Neuronal stem cell (in vitro differentiated cells): Measurements from ENCODE around the gene MMP15.
A peak's percentile ranks its signal among the peaks of the same experiment; 100 is the strongest.

Source experiments
- DNase-seq: peaks from one replicate; pipeline ENCODE4 v3.0.0-alpha.2; 2013; ENCODE audit warnings: low spot score
- H2AFZ ChIP-seq: one replicate; pipeline ENCODE4 v1.6.1; 2013; ENCODE audit warnings: mild to moderate bottlenecking, low read length, inconsistent platforms
- H2AK5ac ChIP-seq: 2 replicates; pipeline ENCODE4 v1.6.1; 2013; ENCODE audit warnings: low read depth, mild to moderate bottlenecking, inconsistent platforms, low read length, moderate library complexity, mixed read lengths
- H2BK120ac ChIP-seq: 2 replicates; pipeline ENCODE4 v1.6.1; 2013; ENCODE audit warnings: low read depth, mild to moderate bottlenecking, inconsistent platforms, low read length, moderate library complexity, mixed read lengths
- H2BK12ac ChIP-seq: one replicate; pipeline ENCODE4 v1.6.1; 2013; ENCODE audit warnings: low read length, inconsistent platforms
- H2BK15ac ChIP-seq: 2 replicates; pipeline ENCODE4 v1.6.1; 2013; ENCODE audit warnings: mild to moderate bottlenecking, low read length, inconsistent platforms, mixed read lengths
- H2BK5ac ChIP-seq: one replicate; pipeline ENCODE4 v1.6.1; 2013; ENCODE audit warnings: inconsistent platforms, mild to moderate bottlenecking, low read length, moderate library complexity
- H3K14ac ChIP-seq: one replicate; pipeline ENCODE4 v1.6.1; 2013; ENCODE audit warnings: low read length, inconsistent platforms
- H3K18ac ChIP-seq: 2 replicates; pipeline ENCODE4 v1.6.1; 2013; ENCODE audit warnings: low read length, inconsistent platforms
- H3K23ac ChIP-seq: 2 replicates; pipeline ENCODE4 v1.6.1; 2013; ENCODE audit warnings: low read depth, mild to moderate bottlenecking, mixed read lengths, low read length, inconsistent platforms; ENCODE audit not compliant: poor library complexity
- H3K27ac ChIP-seq: replicated peaks from 3 replicates; pipeline ENCODE4 v1.5.1; 2013; ENCODE audit warnings: low read length, inconsistent platforms
- H3K27me3 ChIP-seq, 3 experiments: 2 replicates each; pipeline ENCODE4 v1.6.1; 2013; ENCODE audit warnings: low read length in 3 of 3, mild to moderate bottlenecking in 2 of 3, inconsistent platforms in 1 of 3, low read depth in 1 of 3, mixed read lengths in 1 of 3, moderate library complexity in 1 of 3; ENCODE audit not compliant: control insufficient read depth in 3 of 3, insufficient read depth in 3 of 3
- H3K36me3 ChIP-seq, 2 donors: replicated peaks in 1 of 2; 2 replicates each; pipeline ENCODE4 v1.6.1; 2013; ENCODE audit warnings: low read length in 2 of 2; ENCODE audit not compliant: control insufficient read depth in 2 of 2, insufficient read depth in 2 of 2
- H3K4ac ChIP-seq: 2 replicates; pipeline ENCODE4 v1.6.1; 2013; ENCODE audit warnings: inconsistent platforms, mild to moderate bottlenecking, low read length, moderate library complexity
- H3K4me1 ChIP-seq, 2 donors: 1 replicate in 1 of 2; 2 replicates in 1 of 2; pipeline ENCODE4 v1.6.1; 2013; ENCODE audit warnings: low read length in 2 of 2, low read depth in 1 of 2; ENCODE audit not compliant: control insufficient read depth in 2 of 2, insufficient read depth in 1 of 2
- H3K4me2 ChIP-seq: one replicate; pipeline ENCODE4 v1.6.1; 2013; ENCODE audit warnings: mild to moderate bottlenecking, low read length, inconsistent platforms; ENCODE audit not compliant: insufficient read depth, poor library complexity, severe bottlenecking
- H3K4me3 ChIP-seq, 2 donors: 2 replicates each; pipeline ENCODE4 v1.5.1; 2013; ENCODE audit warnings: low read length in 2 of 2, mild to moderate bottlenecking in 2 of 2, inconsistent platforms in 1 of 2, moderate library complexity in 1 of 2
- H3K79me1 ChIP-seq: one replicate; pipeline ENCODE4 v1.6.1; 2013; ENCODE audit warnings: low read depth, mild to moderate bottlenecking, inconsistent platforms, low read length, moderate library complexity
- H3K9ac ChIP-seq: one replicate; pipeline ENCODE4 v1.6.1; 2013; ENCODE audit warnings: mild to moderate bottlenecking, low read depth, low read length, inconsistent platforms; ENCODE audit not compliant: poor library complexity
- H3K9me3 ChIP-seq, 2 donors: replicated peaks in 1 of 2; 2 replicates each; pipeline versions ENCODE3 to v1.6.1; 2013; ENCODE audit warnings: low read length in 2 of 2, mild to moderate bottlenecking in 2 of 2, inconsistent platforms in 1 of 2, low read depth in 1 of 2, mixed read lengths in 1 of 2, moderate library complexity in 1 of 2; ENCODE audit not compliant: control insufficient read depth in 2 of 2, insufficient read depth in 1 of 2
- H4K8ac ChIP-seq: one replicate; pipeline ENCODE4 v1.6.1; 2013; ENCODE audit warnings: low read depth, mild to moderate bottlenecking, inconsistent platforms, low read length, moderate library complexity
- H4K91ac ChIP-seq: one replicate; pipeline ENCODE4 v1.6.1; 2013; ENCODE audit warnings: low read length, low read depth, mild to moderate bottlenecking, inconsistent platforms; ENCODE audit not compliant: poor library complexity
- WGBS, 2 donors: extraction: QIAGEN DNeasy Blood & Tissue Kit; methylation state at CpG; one replicate each; pipeline ENCODE4 v1.1.7; 2013; ENCODE audit warnings: missing lambda C conversion rate in 2 of 2, mixed read lengths in 1 of 2; ENCODE audit not compliant: insufficient read length in 2 of 2, insufficient replicate concordance in 1 of 2; ENCODE audit errors: extremely low coverage in 2 of 2; 5-methylcytosine and 5-hydroxymethylcytosine counted together

Gene MMP15

GRCh38 chr16:58020628-58021521, 4.7 kb upstream of the MMP15 start:
- H3K4me3 ChIP-seq = no peak overlapping the region
- no peak for DNase-seq
- no peak overlapping the region for H4K91ac ChIP-seq
- no peak overlapping the region for H3K14ac ChIP-seq
- peaks cover 6 to 13% of the 10 kb centered on the region in 2 donors for H3K36me3 ChIP-seq
- no peak overlapping the region for H2BK15ac ChIP-seq
- no peak overlapping the region for H3K4ac ChIP-seq
- H3K27me3 ChIP-seq = peaks cover 0 to 17% (median 16%) of the 10 kb centered on the region in 3 experiments
- H2AK5ac ChIP-seq = no peak overlapping the region
- no peak overlapping the region for H3K9ac ChIP-seq
- no peak overlapping the region for H2AFZ ChIP-seq
- H3K4me2 ChIP-seq = no peak overlapping the region
- H3K23ac ChIP-seq = no peak overlapping the region
- no peak overlapping the region for H3K27ac ChIP-seq
- H3K18ac ChIP-seq = no peak overlapping the region
- no peaks in the 10 kb centered on the region for H3K79me1 ChIP-seq
- no peak overlapping the region for H2BK12ac ChIP-seq
- H3K9me3 ChIP-seq = no peaks in the 10 kb centered on the region
- no peak overlapping the region for H2BK120ac ChIP-seq
- no peak overlapping the region for H4K8ac ChIP-seq
- WGBS, 2 donors = no CpG with 5 or more reads among the region's 8 CpGs
- H2BK5ac ChIP-seq = no peak overlapping the region
- H3K4me1 ChIP-seq = peaks cover 3 to 6% of the 10 kb centered on the region in 2 donors

- WGBS, 2 donors = no CpG with 5 or more reads among the region's 8 CpGs
- H3K4me1 ChIP-seq = peaks cover 3 to 6% of the 10 kb centered on the region in 2 donors
- no peaks in the 10 kb centered on the region for H3K9me3 ChIP-seq
- H3K9ac ChIP-seq = no peak overlapping the region
- no peak overlapping the region for H3K14ac ChIP-seq
- no peak overlapping the region for H3K4me3 ChIP-seq
- no peak overlapping the region for H2BK5ac ChIP-seq
- H2AFZ ChIP-seq = no peak overlapping the region
- no peak overlapping the region for H3K4ac ChIP-seq
- H3K79me1 ChIP-seq = no peaks in the 10 kb centered on the region
- H4K8ac ChIP-seq = no peak overlapping the region
- no peak for DNase-seq
- H2BK120ac ChIP-seq = no peak overlapping the region
- H3K18ac ChIP-seq = peak overlapping the region; percentile 32
- no peak overlapping the region for H3K27ac ChIP-seq
- peaks cover 0 to 19% (median 19%) of the 10 kb centered on the region in 3 experiments for H3K27me3 ChIP-seq
- H3K23ac ChIP-seq = peak overlapping the region; percentile 48
- H3K4me2 ChIP-seq = no peak overlapping the region
- no peak overlapping the region for H4K91ac ChIP-seq
- H2BK15ac ChIP-seq = no peak overlapping the region
- H2BK12ac ChIP-seq = no peak overlapping the region
- no peak overlapping the region for H2AK5ac ChIP-seq
- peaks cover 6 to 13% of the 10 kb centered on the region in 2 donors for H3K36me3 ChIP-seq
Measured at GRCh38 chr16:58021661-58022551, 3.6 kb upstream of the MMP15 start.

- H4K91ac ChIP-seq = no peak overlapping the region
- H3K27ac ChIP-seq = no peak overlapping the region
- no peak overlapping the region for H3K14ac ChIP-seq
- H2BK120ac ChIP-seq = no peak overlapping the region
- H2BK5ac ChIP-seq = no peak overlapping the region
- no peak overlapping the region for H3K23ac ChIP-seq
- H3K4ac ChIP-seq = no peak overlapping the region
- H3K9me3 ChIP-seq = no peaks in the 10 kb centered on the region
- H2AK5ac ChIP-seq = peak overlapping the region; percentile 33
- H2BK12ac ChIP-seq = no peak overlapping the region
- DNase-seq = no peak
- no peak overlapping the region for H3K9ac ChIP-seq
- H4K8ac ChIP-seq = no peak overlapping the region
- H3K79me1 ChIP-seq = no peaks in the 10 kb centered on the region
- no peak overlapping the region for H3K4me3 ChIP-seq
- no CpG with 5 or more reads among the region's 18 CpGs for WGBS, 2 donors
- H2AFZ ChIP-seq = no peak overlapping the region
- H3K4me2 ChIP-seq = no peak overlapping the region
- no peak overlapping the region for H2BK15ac ChIP-seq
- peaks cover 4 to 10% of the 10 kb centered on the region in 2 donors for H3K4me1 ChIP-seq
- peaks cover 0 to 24% (median 19%) of the 10 kb centered on the region in 3 experiments for H3K27me3 ChIP-seq
- H3K18ac ChIP-seq = no peak overlapping the region
- H3K36me3 ChIP-seq = peaks cover 6 to 9% of the 10 kb centered on the region in 2 donors
Measured at GRCh38 chr16:58022601-58023371, 2.8 kb upstream of the MMP15 start.
